ENCODE measurements around the gene DNAJC7.
"Not testable (repeated sequence)": the region's sequence is repeated elsewhere in the genome, so short reads cannot be mapped to it uniquely, and the experiment has no call there.

GRCh38 chr17:42010266-42010680 lies 7.0 kb downstream of the DNAJC7 start:
- TF ChIP-seq POLR2A (IDR thresholded peaks at IDR 0.05): not testable (repeated sequence)
- TF ChIP-seq, protein P1, sequence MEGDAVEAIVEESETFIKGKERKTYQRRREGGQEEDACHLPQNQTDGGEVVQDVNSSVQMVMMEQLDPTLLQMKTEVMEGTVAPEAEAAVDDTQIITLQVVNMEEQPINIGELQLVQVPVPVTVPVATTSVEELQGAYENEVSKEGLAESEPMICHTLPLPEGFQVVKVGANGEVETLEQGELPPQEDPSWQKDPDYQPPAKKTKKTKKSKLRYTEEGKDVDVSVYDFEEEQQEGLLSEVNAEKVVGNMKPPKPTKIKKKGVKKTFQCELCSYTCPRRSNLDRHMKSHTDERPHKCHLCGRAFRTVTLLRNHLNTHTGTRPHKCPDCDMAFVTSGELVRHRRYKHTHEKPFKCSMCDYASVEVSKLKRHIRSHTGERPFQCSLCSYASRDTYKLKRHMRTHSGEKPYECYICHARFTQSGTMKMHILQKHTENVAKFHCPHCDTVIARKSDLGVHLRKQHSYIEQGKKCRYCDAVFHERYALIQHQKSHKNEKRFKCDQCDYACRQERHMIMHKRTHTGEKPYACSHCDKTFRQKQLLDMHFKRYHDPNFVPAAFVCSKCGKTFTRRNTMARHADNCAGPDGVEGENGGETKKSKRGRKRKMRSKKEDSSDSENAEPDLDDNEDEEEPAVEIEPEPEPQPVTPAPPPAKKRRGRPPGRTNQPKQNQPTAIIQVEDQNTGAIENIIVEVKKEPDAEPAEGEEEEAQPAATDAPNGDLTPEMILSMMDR (IDR thresholded peaks at IDR 0.05): not testable (repeated sequence)

Measured in lower leg skin (tissue), 3 donors.